Measurements from ENCODE around the gene UBA3. TPM values are rescaled to one million over a fixed set of nuclear protein-coding genes. Genes with fewer than 3 reads are reported as not detected.

The UBA3 gene
- total and polyA plus RNA-seq, 2 of the 13 experiments (the other 11 are each of a cell fraction or from before 2014, with no cell fraction given): 40.7 to 49.0 TPM

DNA sequence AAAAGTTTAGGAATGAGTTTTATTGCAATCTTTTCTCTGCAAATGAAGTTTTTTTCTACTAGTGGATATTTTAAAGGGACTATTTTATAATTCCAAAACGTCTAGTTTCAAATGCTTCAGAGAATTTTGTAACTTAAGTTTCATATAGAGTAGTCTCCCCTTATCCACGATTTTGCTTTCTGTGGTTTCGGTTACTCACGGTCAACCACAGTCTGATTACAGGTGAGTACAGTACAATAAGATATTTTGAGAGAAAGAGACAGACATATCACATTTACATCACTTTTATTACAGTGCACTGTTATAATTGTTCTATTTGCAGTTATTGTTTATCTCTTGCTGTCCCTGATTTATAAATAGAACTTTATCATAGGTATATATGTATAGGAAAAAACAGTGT is 59.3 kb downstream of the UBA3 start:
- Histone ChIP-seq H3K36me3 (replicated peaks in 1 of 2; ENCODE audit: control insufficient read depth in 1 of 2, insufficient read depth in 2 of 2, low read length in 2 of 2) (peaks cover 6 to 18% of the 10 kb centered on the region in 2 experiments; a peak in 4 of 5 replicates), H3K79me2 (ENCODE audit: insufficient read depth, low read length) (no peaks in the 10 kb centered on the region), H4K20me1 (ENCODE audit: insufficient read depth, low read length) (no peaks in the 10 kb centered on the region), H3K9me3 (ENCODE audit: low read length) (no peaks in the 10 kb centered on the region), H3K4me2 (ENCODE audit: low read depth, low read length) (no peak overlapping the region), H3K4me3 (replicated peaks in 1 of 3; ENCODE audit: insufficient read depth in 1 of 3, low read depth in 2 of 3, low read length in 3 of 3) (no peak overlapping the region), H3K9ac (ENCODE audit: insufficient read depth, low read depth, low read length) (no peak overlapping the region), H3K27ac (ENCODE audit: extremely low read length, insufficient read depth, low read length) (no peak overlapping the region), H2AFZ (ENCODE audit: low read length) (no peak overlapping the region), H3K4me1 (ENCODE audit: insufficient read depth, low read length) (0 out of 2 replicates have a peak, but pooled peaks cover 4% of the 10 kb centered on the region), H3K27me3 (ENCODE audit: control insufficient read depth in 1 of 2, insufficient read depth in 2 of 2, low read length in 2 of 2) (no peaks in the 10 kb centered on the region)
- DNase-seq (ENCODE audit: low spot score) (no peak), ATAC-seq (no peak), FAIRE-seq (no peak)
- intact Hi-C loops (cut with micrococcal nuclease; ENCODE audit: unreplicated experiment) (no loop called here), in situ Hi-C loops (cut with HindIII; ENCODE audit: extremely low pct_ligation_motif_present, low pct_unique_long_range_greater_than_20kb) (no loop called here)
- WGBS (ENCODE audit: low lambda C conversion rate): 73% methylated on average over 4 of the region's 4 CpGs
- no peak for TF ChIP-seq SKI (IDR thresholded peaks at IDR 0.05; ENCODE audit: partially characterized antibody)
- no peak for TF ChIP-seq SMAD1 (CRISPR knock-in tag; IDR thresholded peaks at IDR 0.05; ENCODE audit: borderline replicate concordance, low read depth)
- no peak for TF ChIP-seq HNRNPK (IDR thresholded peaks at IDR 0.05; ENCODE audit: low read depth, low read length, poor library complexity, severe bottlenecking)
- TF ChIP-seq TBX2 (CRISPR knock-in tag; IDR thresholded peaks at IDR 0.05; ENCODE audit: borderline replicate concordance): no peak
- TF ChIP-seq, protein P1, sequence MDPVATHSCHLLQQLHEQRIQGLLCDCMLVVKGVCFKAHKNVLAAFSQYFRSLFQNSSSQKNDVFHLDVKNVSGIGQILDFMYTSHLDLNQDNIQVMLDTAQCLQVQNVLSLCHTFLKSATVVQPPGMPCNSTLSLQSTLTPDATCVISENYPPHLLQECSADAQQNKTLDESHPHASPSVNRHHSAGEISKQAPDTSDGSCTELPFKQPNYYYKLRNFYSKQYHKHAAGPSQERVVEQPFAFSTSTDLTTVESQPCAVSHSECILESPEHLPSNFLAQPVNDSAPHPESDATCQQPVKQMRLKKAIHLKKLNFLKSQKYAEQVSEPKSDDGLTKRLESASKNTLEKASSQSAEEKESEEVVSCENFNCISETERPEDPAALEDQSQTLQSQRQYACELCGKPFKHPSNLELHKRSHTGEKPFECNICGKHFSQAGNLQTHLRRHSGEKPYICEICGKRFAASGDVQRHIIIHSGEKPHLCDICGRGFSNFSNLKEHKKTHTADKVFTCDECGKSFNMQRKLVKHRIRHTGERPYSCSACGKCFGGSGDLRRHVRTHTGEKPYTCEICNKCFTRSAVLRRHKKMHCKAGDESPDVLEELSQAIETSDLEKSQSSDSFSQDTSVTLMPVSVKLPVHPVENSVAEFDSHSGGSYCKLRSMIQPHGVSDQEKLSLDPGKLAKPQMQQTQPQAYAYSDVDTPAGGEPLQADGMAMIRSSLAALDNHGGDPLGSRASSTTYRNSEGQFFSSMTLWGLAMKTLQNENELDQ (CRISPR knock-in tag; IDR thresholded peaks at IDR 0.05; ENCODE audit: borderline replicate concordance): no peak
- TF ChIP-seq, protein P2, sequence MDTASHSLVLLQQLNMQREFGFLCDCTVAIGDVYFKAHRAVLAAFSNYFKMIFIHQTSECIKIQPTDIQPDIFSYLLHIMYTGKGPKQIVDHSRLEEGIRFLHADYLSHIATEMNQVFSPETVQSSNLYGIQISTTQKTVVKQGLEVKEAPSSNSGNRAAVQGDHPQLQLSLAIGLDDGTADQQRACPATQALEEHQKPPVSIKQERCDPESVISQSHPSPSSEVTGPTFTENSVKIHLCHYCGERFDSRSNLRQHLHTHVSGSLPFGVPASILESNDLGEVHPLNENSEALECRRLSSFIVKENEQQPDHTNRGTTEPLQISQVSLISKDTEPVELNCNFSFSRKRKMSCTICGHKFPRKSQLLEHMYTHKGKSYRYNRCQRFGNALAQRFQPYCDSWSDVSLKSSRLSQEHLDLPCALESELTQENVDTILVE (CRISPR knock-in tag; IDR thresholded peaks at IDR 0.05): no peak
- no peak for TF ChIP-seq ZNF446 (CRISPR knock-in tag; IDR thresholded peaks at IDR 0.05)
- no peak for TF ChIP-seq ZNF430 (CRISPR knock-in tag; IDR thresholded peaks at IDR 0.05)
- no peak for TF ChIP-seq ZNF615 (CRISPR knock-in tag; IDR thresholded peaks at IDR 0.05; ENCODE audit: borderline replicate concordance)
- no peak for TF ChIP-seq SP2 (CRISPR knock-in tag; IDR thresholded peaks at IDR 0.05)
- TF ChIP-seq, protein P3, sequence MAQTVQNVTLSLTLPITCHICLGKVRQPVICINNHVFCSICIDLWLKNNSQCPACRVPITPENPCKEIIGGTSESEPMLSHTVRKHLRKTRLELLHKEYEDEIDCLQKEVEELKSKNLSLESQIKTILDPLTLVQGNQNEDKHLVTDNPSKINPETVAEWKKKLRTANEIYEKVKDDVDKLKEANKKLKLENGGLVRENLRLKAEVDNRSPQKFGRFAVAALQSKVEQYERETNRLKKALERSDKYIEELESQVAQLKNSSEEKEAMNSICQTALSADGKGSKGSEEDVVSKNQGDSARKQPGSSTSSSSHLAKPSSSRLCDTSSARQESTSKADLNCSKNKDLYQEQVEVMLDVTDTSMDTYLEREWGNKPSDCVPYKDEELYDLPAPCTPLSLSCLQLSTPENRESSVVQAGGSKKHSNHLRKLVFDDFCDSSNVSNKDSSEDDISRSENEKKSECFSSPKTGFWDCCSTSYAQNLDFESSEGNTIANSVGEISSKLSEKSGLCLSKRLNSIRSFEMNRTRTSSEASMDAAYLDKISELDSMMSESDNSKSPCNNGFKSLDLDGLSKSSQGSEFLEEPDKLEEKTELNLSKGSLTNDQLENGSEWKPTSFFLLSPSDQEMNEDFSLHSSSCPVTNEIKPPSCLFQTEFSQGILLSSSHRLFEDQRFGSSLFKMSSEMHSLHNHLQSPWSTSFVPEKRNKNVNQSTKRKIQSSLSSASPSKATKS (CRISPR knock-in tag; IDR thresholded peaks at IDR 0.05): no peak
- no TSS peak for BruUV-seq (replicated peaks)
- ChIA-PET CTCF (ENCODE audit: low intra/inter-chr PET ratio, low total read pairs) (no interaction called here), POLR2A (no interaction called here)
